OCI-LY7 (cell line): ENCODE data around the gene NQO1. TPM values are rescaled to one million over a fixed set of nuclear protein-coding genes. Genes with fewer than 3 reads are reported as not detected.

Experiments
- BruUV-seq: library from RNA; stranded (reverse); fragments of 400-500 nt; replicated peaks from 2 replicates; lab custom pipeline; 2021; lab: Mats Ljungman, UMichigan
- CTCF ChIA-PET: fragments of 300-600 bp; sonication (Branson Sonifier 250); formaldehyde crosslinking; loops from one replicate; lab custom pipeline; 2022; ENCODE audit warnings: antibody characterized with exemption; ENCODE audit not compliant: unreplicated experiment; lab: Charles Lee
- POLR2A ChIA-PET: fragments of 300-600 bp; sonication (Branson Sonifier 250); formaldehyde crosslinking; loops from one replicate; lab custom pipeline; 2022; ENCODE audit warnings: antibody characterized with exemption; lab: Charles Lee
- DNase-seq: peaks from one replicate; pipeline ENCODE4 v3.0.0-alpha.2; 2015; ENCODE audit warnings: low spot score
- H2AFZ ChIP-seq: fragments of 200-600 bp; sonication (generic), shearing (Covaris generic); 2 replicates; pipeline ENCODE4 v1.6.1; 2014; ENCODE audit warnings: mild to moderate bottlenecking, antibody characterized with exemption, low read length, moderate library complexity
- H3K27ac ChIP-seq: fragments of 200-600 bp; sonication (generic); 2 replicates; pipeline ENCODE4 v1.5.1; 2014; ENCODE audit warnings: mixed run types, low read depth, mild to moderate bottlenecking, moderate library complexity, low read length, inconsistent platforms; ENCODE audit not compliant: poor library complexity, severe bottlenecking
- H3K36me3 ChIP-seq: fragments of 200-600 bp; sonication (generic); 2 replicates; pipeline ENCODE4 v1.6.1; 2014; ENCODE audit warnings: mild to moderate bottlenecking, antibody characterized with exemption, low read length, moderate library complexity, mixed read lengths; ENCODE audit not compliant: insufficient read depth
- H3K4me1 ChIP-seq: fragments of 200-600 bp; sonication (generic); 2 replicates; pipeline ENCODE4 v1.5.1; 2014; ENCODE audit warnings: mild to moderate bottlenecking, low read length; ENCODE audit not compliant: insufficient read depth, poor library complexity, severe bottlenecking
- H3K4me2 ChIP-seq: fragments of 200-600 bp; sonication (generic); 2 replicates; pipeline ENCODE4 v1.6.1; 2014; ENCODE audit warnings: mild to moderate bottlenecking, low read length
- H3K4me3 ChIP-seq: fragments of 200-600 bp; sonication (generic); 2 replicates; pipeline ENCODE4 v1.5.1; 2014; ENCODE audit warnings: mild to moderate bottlenecking, low read depth, low read length; ENCODE audit not compliant: poor library complexity, severe bottlenecking
- H3K79me2 ChIP-seq: fragments of 200-600 bp; sonication (generic); 2 replicates; pipeline ENCODE4 v1.6.1; 2016; ENCODE audit warnings: low read depth, mild to moderate bottlenecking, low read length, moderate library complexity, mixed read lengths; ENCODE audit not compliant: insufficient read depth
- H3K9me2 ChIP-seq: fragments of 200-600 bp; sonication (generic); 2 replicates; pipeline ENCODE4 v1.6.1; 2016; ENCODE audit warnings: mild to moderate bottlenecking, low read length, mixed read lengths; ENCODE audit not compliant: insufficient read depth
- H3K9me3 ChIP-seq: fragments of 200-600 bp; sonication (generic); 2 replicates; pipeline ENCODE4 v1.6.1; 2014; ENCODE audit warnings: mild to moderate bottlenecking, mixed run types, low read length, mixed read lengths
- H4K20me1 ChIP-seq: fragments of 200-600 bp; sonication (generic); 2 replicates; pipeline ENCODE4 v1.6.1; 2014; ENCODE audit warnings: mild to moderate bottlenecking, antibody characterized with exemption, low read length, moderate library complexity, mixed read lengths; ENCODE audit not compliant: insufficient read depth
- CTCF ChIP-seq: fragments of 200-600 bp; sonication (generic); conservative IDR thresholded peaks from 2 replicates; pipeline ENCODE4 v1.5.1; 2014; ENCODE audit warnings: mild to moderate bottlenecking, antibody characterized with exemption, low read length, moderate library complexity, mixed read lengths
- EZH2phosphoT487 ChIP-seq: fragments of 200-600 bp; sonication (generic); IDR thresholded peaks from 2 replicates; pipeline ENCODE4 v1.6.1; 2018; ENCODE audit warnings: low read depth, borderline replicate concordance, mild to moderate bottlenecking, mixed run types, antibody characterized with exemption, low read length, moderate library complexity, mixed read lengths
- intact Hi-C: fragments of 100-400 bp; cut with micrococcal nuclease; formaldehyde crosslinking; loops from one replicate; pipeline ENCODE4 v1.10.0; 2022; ENCODE audit not compliant: unreplicated experiment
- total RNA-seq, 2 experiments: library from RNA; depleted of rRNA in 1 of 2; stranded (reverse); fragments of >200 nt in 1 of 2; shearing (Covaris generic) in 1 of 2; gene quantifications; 2 replicates each; pipeline ENCODE4 v1.2.3, GENCODE V29; 2014 to 2022

The NQO1 gene
- total RNA-seq, 2 experiments from 2014 or later, result 3.2 to 4.1 TPM

DNA sequence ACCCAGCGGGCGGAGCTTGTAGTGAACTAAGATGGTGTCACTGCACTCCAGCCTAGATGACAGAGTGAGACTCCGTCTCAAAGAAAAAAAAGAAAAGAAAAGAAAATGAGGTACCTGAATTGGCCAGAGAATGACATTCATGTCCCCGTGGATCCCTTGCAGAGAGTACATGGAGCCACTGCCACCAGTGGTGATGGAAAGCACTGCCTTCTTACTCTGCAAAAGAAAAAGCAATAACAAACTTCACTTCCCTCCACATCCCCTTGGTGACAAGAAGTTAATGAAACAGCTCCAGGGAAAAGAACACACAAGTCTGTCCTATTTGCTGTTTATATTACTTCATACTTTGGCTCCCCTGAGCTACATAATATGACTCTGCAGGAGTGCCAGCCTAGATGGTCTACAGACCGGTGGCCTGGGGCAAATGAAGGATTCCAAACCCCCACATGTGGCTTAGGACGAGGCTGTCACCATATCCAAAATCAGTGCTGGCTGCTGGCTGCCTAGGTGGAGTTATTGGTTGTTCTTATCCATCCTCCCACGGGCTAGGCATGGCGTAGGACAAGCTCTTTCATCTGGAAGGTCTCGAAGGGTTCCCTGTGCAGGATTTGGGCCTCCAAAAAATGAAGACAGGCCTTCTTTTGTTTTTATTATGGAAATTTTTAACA, 13.3 kb downstream of the NQO1 start:
- no peak overlapping the region for H3K27ac ChIP-seq
- ChIA-PET CTCF (no interaction called here), POLR2A (interaction anchor here (0.5 kb wide), 1 partner anchor 72 kb away, joined by 3 read pairs; no protein-coding TSS in a partner anchor)
- H3K9me3 ChIP-seq, result no peaks in the 10 kb centered on the region
- H3K36me3 ChIP-seq, result no peaks in the 10 kb centered on the region
- no peak overlapping the region for H3K4me3 ChIP-seq
- H4K20me1 ChIP-seq, result no peaks in the 10 kb centered on the region
- H3K79me2 ChIP-seq, result no peaks in the 10 kb centered on the region
- DNase-seq, result no peak
- H3K9me2 ChIP-seq, result no peaks in the 10 kb centered on the region
- no peaks in the 10 kb centered on the region for H3K4me1 ChIP-seq
- BruUV-seq, result no TSS peak
- H2AFZ ChIP-seq, result no peak overlapping the region
- H3K4me2 ChIP-seq, result no peak overlapping the region
- TF ChIP-seq CTCF (no peak), EZH2phosphoT487 (no peak)
- intact Hi-C loops, result no loop called here

DNA sequence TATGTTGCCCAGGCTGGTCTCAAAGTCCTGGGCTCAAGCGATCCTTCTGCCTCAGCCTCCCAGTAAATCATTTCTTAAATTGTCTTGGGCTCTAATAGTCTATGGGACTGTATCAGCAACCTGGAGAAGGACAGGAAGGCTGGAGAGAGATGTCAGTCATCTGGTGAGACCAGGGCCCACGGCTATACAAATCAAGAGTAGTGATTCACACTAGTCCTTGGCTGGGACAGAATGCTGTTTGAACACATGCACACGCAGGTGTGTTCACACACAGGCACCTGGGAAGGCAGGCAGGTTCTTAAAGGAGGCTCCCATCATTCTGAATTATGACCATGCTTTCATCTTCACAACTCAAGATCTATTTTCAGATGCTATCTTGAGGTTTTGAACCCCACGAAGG, 14.1 kb downstream of the NQO1 start:
- TF ChIP-seq CTCF, result no peak
- no peak for TF ChIP-seq EZH2phosphoT487

DNA sequence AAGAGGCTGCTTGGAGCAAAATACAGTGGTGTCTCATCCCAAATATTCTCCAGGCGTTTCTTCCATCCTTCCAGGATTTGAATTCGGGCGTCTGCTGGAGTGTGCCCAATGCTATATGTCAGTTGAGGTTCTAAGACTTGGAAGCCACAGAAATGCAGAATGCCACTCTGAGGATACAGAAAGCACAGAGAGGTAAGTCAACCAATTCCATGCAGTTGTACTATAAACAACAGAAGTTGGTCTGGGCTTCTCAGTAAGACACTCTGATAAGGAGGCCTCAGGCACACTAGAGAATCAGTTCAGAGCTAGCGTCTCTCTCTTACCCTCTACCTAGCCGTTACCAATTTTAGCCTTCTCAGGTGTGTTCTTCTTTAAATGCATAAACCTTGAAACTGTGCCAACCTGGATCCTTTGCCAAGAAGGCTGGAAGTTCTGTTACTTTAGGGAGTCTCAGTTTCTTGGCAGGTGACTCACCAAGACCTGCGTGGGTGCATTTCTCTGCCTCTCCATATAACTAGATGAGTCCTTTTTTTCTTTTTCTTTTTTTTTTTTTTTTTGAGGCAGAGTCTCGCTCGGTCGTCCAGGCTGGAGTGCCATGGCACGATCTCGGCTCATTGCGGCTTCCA, 15.1 kb downstream of the NQO1 start:
- H3K79me2 ChIP-seq, result no peaks in the 10 kb centered on the region
- H3K9me2 ChIP-seq, result no peaks in the 10 kb centered on the region
- H2AFZ ChIP-seq, result no peak overlapping the region
- no peak overlapping the region for H3K27ac ChIP-seq
- H3K36me3 ChIP-seq, result no peaks in the 10 kb centered on the region
- no TSS peak for BruUV-seq
- TF ChIP-seq CTCF (no peak), EZH2phosphoT487 (no peak)
- H3K4me2 ChIP-seq, result no peak overlapping the region
- POLR2A ChIA-PET, result interaction anchor here (1.2 kb wide), 1 partner anchor 44 kb away, joined by 4 read pairs; the partner anchor contains the start of gene NOB1
- H3K4me1 ChIP-seq, result no peaks in the 10 kb centered on the region
- H3K9me3 ChIP-seq, result no peaks in the 10 kb centered on the region
- no peak overlapping the region for H3K4me3 ChIP-seq
- intact Hi-C loops, result no loop called here
- CTCF ChIA-PET, result no interaction called here
- no peaks in the 10 kb centered on the region for H4K20me1 ChIP-seq
- no peak for DNase-seq

More for the DNA sequence above, 14.1 kb downstream of the NQO1 start:
- BruUV-seq, result no TSS peak
- intact Hi-C loops, result no loop called here
- Histone ChIP-seq H3K9me2 (no peaks in the 10 kb centered on the region), H3K4me3 (no peak overlapping the region), H4K20me1 (no peaks in the 10 kb centered on the region), H3K27ac (no peak overlapping the region), H3K36me3 (no peaks in the 10 kb centered on the region), H3K4me2 (no peak overlapping the region), H3K4me1 (no peaks in the 10 kb centered on the region), H3K79me2 (no peaks in the 10 kb centered on the region), H3K9me3 (no peaks in the 10 kb centered on the region), H2AFZ (no peak overlapping the region)
- CTCF ChIA-PET, result no interaction called here
- POLR2A ChIA-PET, result no interaction called here
- no peak for DNase-seq
